KBM-7 (cell line): Measurements from ENCODE around the gene CPE.
"Not testable (repeated sequence)": the region's sequence is repeated elsewhere in the genome, so short reads cannot be mapped to it uniquely, and the experiment has no call there.

Experiments
- DNase-seq: peaks from one replicate; pipeline ENCODE4 v3.0.0-alpha.2; 2015
- in situ Hi-C: fragments of 300-500 bp; cut with MboI; formaldehyde crosslinking; loops from 2 replicates; pipeline ENCODE4 v1.14.3; 2020; ENCODE audit warnings: low sequenced_read_pairs, low pct_unique_long_range_greater_than_20kb, mixed read lengths

CPE gene

DNA sequence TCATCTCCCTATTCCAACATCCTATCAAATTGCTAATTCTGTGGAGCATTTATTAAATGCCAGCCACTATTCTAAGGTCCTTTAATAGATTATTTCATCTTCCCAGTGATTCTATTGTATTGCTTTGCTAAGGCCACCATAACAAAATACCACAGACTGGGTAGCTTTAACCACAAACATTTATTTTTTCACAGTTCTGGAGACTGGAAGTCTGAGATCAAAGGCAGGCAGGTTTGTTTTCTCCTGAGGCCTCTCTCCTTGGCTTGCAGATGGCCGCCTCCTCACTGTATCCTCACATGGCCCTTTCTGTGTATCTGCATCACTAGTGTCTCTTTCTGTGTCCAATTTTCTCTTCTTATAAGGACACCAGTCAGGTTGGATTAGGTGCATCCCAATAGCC, 64.5 kb downstream of the CPE start:
- in situ Hi-C loops, result no loop called here

DNA sequence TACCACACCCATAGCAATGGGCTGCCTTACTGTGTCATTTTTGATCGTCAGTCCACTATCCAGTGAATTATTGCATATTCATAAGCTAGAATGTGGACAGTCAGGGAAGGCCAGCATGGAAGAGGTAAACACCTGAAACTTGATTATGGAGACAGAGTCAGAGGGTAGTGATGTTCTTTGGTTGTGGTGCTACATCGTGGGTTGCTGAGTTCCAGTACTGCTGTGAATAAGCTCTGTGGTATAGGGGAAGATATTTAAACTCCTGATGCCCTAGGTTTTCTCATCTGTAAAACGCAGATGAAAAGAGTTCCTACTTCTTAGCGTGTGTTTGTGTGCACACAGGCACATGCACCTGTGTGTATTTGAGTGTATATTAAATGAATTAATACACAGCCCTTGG, 69.9 kb downstream of the CPE start:
- in situ Hi-C loops, result no loop called here
- no peak for DNase-seq

More for the DNA sequence above, 64.5 kb downstream of the CPE start:
- DNase-seq, result no peak

DNA sequence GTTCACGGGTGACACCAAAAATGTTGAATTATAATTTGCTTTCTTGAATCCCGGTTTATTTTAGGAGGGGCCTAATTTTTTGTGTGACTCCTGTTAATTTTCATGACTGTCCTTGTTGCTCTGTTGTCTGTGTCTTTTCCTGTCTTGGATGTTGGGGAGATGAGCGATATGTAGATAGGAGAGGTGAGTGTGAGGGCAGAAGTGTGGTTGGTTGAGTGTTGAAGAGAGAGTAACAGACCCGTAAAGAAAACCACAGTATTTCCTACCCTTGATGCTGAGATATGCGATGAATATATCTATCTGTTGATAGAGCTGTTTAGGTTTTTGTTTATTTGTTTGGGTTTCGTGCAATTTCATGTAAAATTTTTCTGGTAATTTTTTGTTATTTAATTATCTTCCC, 70.5 kb downstream of the CPE start:
- in situ Hi-C loops, result no loop called here
- no peak for DNase-seq

DNA sequence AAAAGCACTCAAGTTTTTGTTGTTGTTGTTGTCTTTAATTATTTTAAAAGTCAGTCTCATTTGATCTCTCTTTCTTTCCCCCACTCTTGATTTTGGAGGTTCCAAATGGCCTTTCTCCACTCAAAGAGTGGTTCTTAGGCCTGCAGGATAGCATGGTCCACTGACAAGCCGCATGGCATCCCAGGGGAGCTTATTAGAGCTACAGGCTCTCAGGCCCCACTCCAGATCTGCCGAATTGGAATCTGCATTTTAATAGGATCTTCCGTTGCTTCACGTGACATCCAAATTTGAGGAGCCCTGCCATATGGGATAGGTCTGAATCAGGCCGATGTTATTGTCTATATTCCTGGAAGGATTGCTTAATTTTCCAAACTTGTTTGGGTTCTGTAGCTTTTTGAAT, 72.1 kb downstream of the CPE start:
- DNase-seq, result no peak
- in situ Hi-C loops, result loop anchor here (25.0 kb wide), 2 partner anchors 89 to 314 kb away; no protein-coding TSS in a partner anchor

DNA sequence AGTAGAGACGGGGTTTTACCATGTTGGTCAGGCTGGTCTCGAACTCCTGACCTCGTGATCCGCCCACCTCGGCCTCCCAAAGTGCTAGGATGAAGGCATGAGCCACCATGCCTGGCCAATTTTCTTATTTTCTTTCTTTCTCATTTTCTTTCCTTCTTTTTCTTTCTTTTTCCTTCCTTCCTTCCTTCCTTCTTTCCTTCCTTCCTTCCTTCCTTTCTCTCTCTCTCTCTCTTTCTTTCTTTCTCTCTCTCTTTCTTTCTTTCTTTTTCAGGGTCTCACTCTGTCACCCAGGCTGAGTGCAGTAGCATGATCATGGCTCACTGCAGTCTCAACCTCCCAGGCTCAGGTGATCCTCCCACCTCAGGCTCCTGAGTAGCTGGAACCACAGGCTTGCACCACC, 74.3 kb downstream of the CPE start:
- DNase-seq, result not testable (repeated sequence)
- in situ Hi-C loops, result loop anchor here (25.0 kb wide), 2 partner anchors 91 to 316 kb away; no protein-coding TSS in a partner anchor

DNA sequence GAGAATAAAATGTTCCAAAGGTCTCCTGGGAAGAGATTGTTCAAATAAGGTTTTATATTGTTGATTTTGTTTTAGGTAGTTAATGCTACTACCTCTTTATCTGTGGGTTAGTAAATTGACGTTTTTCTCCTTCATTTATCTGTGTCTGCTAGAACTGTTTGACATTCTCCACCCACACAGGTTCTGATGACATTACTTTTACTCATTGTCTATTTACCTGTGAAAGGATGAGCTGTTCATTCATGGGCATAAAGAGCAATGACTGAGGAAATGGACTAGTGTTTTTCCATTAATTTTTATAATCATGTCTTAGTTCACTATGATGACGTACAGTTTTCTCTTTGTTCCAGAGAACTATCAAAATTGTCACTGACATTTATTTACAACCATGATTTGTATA, 75.6 kb downstream of the CPE start:
- no peak for DNase-seq
- in situ Hi-C loops, result loop anchor here (25.0 kb wide), 2 partner anchors 92 to 317 kb away; no protein-coding TSS in a partner anchor

DNA sequence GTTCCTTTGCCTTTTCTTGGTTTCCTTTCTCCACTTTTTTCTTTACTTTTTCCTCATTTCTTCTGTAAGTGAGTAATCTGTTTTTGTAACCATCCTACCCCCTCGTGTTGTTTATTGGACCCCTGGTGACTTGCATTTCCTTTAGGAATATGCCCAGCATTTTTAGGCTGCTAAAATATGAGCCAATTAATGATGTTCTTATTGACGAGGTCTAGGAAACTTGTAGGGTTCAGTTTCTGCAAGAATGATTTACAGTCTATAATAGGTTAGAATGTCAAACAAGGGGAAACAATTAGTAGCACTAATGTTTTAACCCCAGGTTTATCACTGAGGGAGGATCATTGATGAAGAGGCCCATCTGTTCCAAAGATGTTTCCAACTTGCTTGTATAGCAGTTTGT, 79.0 kb downstream of the CPE start:
- no peak for DNase-seq
- in situ Hi-C loops, result loop anchor here (25.0 kb wide), 2 partner anchors 95 to 320 kb away; no protein-coding TSS in a partner anchor

DNA sequence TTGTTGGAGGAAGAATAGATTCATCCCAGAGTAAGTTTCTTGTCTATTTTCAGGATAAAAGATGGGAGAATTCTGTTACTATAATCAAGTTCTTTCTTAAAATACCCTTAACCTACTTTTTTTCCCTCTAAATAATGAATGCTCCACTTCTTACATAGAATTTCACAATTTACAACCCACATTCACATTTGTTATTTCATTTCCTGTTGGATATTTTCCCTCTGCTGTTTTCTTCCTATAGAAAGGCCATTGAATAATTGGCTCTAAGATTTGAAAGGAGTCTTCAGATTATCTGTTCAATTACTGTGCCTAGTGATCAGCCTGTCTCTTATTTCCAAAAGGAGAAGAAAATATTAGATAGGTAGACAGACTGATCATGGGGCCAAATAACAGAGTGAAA, 79.7 kb downstream of the CPE start:
- DNase-seq, result no peak
- in situ Hi-C loops, result loop anchor here (25.0 kb wide), 2 partner anchors 96 to 321 kb away; no protein-coding TSS in a partner anchor

DNA sequence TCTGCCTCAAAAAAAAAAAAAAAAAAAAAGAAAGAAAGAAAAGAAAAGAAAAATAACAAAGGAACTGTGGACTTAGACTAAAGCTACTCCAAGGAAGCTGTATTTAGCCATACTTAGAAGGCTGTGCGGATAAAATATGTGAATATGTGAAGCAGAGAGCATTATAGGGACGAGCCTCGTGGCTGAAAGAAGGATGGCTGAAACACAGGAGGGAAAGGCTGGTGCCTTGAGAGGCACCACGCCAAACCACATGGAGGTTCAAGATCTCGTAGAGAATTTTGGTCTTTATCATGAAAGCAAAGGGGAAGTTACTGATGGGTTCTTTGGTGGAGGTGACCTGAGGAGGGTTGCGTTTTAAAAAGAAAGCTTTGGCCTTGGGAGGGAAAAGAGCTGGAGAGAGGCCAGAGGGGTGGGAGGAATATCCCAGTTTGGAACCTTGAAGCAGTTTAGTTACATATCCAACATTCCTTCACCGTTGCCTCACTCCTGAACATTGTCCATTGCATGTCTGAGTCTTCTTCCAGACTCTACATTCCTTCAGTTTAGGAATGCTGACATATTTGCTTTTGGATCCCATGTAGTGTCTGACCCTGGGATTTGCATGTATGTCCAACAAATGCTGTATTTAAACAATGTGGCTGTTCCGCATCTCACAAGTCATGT, 82.5 kb downstream of the CPE start:
- DNase-seq, result no peak
- in situ Hi-C loops, result loop anchor here (25.0 kb wide), 2 partner anchors 99 to 324 kb away; no protein-coding TSS in a partner anchor

DNA sequence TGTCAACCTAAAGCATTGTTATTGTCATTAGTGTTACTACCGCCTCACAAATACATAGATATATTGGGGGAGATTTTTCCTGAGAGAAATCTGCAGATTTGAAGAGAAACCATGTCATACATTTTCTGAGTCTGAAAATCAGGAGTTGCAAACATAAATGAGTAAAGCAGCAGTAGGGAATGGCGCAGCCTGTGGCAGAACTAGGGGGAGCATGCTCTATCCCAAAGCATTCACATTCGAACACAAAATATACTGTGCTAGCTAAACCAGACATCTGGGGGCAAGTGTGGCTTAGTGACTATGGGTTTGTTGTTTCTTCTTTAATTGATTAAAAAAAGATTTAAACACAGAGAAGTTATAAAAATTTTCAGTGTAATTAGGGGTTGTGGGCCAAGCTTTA, 83.2 kb downstream of the CPE start:
- in situ Hi-C loops, result loop anchor here (25.0 kb wide), 2 partner anchors 100 to 325 kb away; no protein-coding TSS in a partner anchor
- DNase-seq, result no peak

DNA sequence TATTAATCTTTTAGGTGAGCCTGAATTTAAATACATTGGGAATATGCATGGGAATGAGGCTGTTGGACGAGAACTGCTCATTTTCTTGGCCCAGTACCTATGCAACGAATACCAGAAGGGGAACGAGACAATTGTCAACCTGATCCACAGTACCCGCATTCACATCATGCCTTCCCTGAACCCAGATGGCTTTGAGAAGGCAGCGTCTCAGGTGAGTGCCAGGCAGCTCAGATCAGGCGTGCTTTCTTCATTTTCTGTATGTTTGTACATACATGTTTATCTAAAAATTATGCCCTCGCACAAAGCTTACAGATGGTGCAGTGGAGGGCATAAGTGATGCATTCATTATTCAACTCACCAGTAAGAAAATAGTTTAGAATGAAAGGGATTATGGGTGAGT, 85.6 kb downstream of the CPE start:
- in situ Hi-C loops, result loop anchor here (25.0 kb wide), 2 partner anchors 102 to 327 kb away; no protein-coding TSS in a partner anchor
- DNase-seq, result no peak

DNA sequence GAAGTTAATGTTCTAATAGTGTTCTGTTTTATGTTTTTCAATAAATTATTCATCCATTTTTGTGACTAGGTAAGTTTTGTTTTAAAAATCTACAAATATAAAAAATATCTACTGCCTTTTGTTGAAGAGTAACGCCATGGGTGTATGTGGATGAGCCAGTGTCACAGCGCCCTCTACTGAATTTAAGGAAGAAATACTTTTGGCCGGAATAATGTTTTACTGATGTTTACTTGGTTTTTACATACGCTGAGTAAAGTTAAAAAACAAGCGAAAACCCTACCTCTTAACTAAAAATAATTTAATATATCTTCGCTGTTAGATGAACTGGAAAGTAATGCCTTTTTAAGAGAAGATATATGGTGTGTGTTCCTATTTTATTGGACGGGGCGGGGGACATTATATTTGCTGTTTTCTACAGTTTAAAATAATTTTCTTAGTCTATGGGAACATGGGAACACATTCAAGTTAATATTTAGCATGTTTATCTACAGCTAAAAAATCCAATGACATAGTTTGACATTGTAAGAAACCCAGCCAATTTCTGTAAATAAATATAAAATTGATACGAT, 86.1 kb downstream of the CPE start:
- DNase-seq, result peak; percentile 43
- in situ Hi-C loops, result loop anchor here (25.0 kb wide), 2 partner anchors 103 to 328 kb away; no protein-coding TSS in a partner anchor

DNA sequence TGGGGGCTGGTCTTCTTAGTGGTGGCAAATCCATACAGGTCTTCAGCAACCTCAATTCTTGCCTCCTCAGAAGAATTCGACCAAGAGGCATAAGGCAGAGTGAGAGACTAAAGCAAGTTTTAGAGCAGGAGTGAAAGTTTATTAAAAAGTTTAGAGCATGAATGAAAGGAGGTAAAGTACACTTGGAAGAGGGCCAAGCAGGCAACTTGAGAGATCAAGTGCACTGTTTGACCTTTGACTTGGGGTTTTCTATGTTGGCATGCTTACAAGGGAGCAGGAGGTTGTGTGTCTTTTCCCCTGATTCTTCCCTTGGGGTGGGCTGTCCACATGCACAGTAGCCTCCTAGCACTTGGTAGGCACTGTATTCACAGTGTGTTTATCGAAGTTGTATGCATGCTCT, 91.2 kb downstream of the CPE start:
- in situ Hi-C loops, result loop anchor here (25.0 kb wide), 2 partner anchors 108 to 333 kb away; no protein-coding TSS in a partner anchor
- DNase-seq, result no peak

DNA sequence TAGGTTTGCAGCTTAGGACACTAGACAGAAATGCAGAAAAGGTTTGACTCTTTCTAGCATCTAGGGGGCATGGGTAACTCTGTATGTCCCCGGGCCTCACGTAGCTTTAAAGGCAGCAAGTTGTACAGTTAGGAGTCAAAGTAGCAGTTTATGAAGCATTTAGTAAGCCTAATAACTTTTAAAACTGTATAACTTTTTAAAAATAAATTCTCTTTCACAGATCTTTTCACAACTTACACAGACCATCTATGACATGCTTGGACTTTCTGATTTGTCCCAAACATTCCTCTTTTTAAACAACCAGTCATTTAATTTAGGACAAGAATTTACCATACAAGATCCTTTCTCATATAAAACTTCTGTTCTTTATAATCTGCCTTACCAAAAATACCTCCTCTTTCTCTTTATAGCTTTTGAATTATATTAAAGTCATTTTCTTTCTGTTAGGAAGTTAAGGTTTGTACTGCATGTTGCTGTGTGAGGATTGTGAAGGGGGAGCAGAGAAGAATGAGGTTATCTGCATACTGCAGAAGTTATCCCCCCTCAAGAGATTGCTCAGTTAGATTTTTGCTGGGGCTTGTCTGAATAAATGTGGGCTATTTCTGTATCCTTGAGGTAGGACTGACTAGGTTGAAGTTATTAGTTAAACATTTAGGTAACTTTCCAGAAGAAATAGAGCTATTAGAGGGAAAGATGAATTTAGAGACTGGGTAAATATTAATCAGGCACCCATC, 94.3 kb downstream of the CPE start:
- in situ Hi-C loops, result loop anchor here (25.0 kb wide), 2 partner anchors 111 to 336 kb away; no protein-coding TSS in a partner anchor

DNA sequence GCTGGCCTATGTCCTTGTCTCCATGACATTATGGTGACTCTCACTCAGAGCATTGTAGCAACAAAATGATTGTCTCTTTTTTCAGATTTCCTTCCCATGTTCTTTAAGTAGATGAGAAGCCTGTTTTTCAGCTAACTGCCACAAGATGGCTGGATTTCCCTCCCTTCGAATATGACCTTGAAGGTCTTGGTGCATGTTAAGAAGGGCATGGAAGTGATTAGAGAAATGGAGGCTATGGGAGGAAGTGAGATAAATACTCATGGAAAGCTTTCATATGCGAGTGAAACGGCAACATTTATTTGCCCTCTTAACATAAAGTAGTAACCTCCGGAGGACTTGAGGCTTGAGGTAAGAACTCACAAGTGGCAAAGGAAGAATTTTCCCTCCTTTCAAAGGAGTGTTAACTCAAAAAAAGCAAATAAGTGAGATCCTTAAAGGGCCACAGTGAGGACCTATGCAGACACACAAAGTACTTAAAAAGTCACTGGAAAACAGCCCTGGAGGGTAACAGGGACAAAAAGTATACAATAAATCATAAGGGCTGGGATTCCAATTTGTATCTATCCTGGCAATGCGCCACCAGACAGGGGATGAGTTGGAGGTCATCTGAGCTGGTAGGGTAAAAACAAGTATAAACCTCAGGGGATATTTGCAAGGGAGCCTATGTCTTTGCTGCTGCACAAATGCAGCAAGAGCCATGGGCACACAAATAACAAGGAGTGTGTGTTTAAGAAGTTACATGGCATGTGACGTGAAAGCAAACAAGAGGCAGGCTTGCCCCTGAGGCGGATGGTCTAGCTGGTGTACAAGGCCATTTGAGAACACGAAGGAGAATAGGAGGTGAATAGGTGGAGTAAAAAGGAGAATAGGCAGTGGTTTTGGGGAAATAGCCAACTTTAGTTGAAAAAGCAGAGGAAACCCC, 96.2 kb downstream of the CPE start:
- in situ Hi-C loops, result loop anchor here (25.0 kb wide), 2 partner anchors 113 to 338 kb away; no protein-coding TSS in a partner anchor
- DNase-seq, result no peak

More for the DNA sequence above, 94.3 kb downstream of the CPE start:
- peak; percentile 15 for DNase-seq

DNA sequence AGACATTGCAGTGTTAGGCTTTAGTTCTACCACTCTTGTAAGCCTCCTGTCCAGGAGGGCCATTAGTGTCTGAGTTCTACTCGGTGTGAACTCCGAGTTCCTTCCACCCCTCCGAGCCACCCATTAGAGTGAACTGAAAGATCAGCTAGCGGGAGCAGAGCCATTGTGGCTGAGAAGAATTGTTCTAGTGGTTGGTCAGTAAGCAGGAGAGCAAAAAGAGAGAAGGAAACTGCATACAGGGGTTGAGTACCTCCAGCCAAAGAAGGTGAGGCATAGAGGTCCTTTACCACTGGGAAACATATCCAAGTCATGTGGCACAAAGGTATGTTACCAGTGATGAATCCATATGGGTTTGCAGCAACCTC, 96.9 kb downstream of the CPE start:
- in situ Hi-C loops, result no loop called here
- DNase-seq, result no peak

DNA sequence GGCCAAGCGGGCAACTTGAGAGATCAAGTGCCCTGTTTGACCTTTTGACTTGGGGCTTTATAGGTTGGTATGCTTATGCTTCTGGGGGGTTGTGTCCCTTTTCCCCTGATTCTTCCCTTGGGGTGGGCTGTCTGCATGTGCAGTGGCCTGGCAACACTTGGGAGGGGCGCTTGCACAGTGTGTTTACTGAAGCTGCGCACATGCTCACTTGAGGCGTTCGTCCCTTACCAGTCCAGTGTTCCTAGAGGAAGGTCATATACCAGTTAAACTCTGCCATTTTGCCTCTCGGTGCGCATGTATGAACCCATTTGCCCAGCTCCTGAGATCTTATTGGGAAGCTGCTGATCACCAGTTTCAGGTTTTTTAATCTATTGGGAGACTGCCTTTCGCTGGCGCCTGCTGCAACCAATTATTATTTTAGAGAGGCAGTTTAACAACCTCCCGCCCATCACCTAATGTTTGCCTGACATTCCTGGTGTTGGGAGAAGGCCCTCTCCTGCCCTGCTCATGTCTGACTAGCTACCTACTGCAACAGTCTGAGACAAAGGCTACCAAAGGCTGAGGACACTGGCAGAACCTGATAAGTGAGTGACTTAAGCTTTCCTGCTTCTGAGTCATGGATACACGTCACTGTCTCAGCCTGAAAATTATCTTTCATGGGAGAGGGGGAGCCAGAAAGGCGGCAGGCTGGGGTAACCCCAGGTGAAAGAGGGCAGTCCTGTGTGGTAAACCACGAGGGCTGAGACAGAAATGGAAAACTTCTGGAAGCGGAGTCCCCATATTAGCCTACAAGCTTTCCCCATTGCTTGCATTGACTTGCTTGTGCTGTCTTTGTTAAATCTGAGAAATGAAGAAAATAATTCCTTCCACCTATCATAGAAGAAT, 97.6 kb downstream of the CPE start:
- DNase-seq, result no peak
- in situ Hi-C loops, result no loop called here

DNA sequence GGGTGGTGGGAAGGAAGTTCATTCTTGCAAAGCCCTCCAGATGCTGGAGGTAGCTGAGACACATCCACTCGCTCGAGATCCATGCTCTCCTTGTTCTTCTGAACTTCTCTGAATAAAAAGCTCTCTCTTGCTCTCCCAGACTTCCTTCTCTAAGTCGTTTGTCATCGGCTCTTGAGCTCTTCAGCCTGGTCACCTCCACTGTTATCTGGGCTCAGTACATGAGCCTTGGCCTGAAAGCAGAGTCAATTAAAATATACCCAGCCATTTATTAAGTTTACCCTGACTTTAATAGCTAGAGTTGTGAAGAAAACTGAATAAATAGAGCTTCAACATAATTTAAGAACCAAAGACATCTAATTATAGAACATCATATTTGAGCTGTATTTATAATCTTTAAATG, 99.0 kb downstream of the CPE start:
- in situ Hi-C loops, result no loop called here
- no peak for DNase-seq
